Stimulated activated CD8-positive, alpha-beta memory T cell treated with anti-CD3 and anti-CD28 coated beads, Interleukin-7, amount 100 ng/mL, for 24 hours (primary cell): ENCODE results near the gene NUDC.
"Not testable (repeated sequence)": the region's sequence is repeated elsewhere in the genome, so short reads cannot be mapped to it uniquely, and the experiment has no call there.

ENCODE experiments used
- DNase-seq: peaks from one replicate; pipeline ENCODE4 v3.0.0-alpha.2; 2020; ENCODE audit warnings: low read depth

Gene NUDC

GRCh38 chr1:26951821-26952497 lies 30.4 kb downstream of the NUDC start:
- no peak for DNase-seq

- no peak for DNase-seq
These were observed 31.8 kb downstream of the NUDC start for GRCh38 chr1:26953374-26953773.

DNA sequence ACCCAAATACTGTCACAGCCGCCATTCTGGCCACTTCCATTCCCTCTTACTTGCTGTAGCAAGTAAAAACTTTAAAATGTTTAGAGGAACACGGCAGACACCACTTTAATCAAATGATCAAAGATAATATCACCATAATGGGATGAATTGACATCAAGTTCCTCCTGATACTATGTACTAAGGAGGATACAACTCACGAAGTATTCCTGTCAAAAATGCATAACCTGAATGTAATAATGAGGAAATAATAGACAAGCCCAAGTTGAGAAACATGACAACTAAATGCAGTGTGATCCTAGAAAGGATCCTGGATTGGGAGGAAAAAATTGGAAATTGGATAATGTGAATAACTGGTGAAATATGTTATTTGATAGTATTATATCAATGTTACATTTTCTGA lies 34.8 kb downstream of the NUDC start:
- no peak for DNase-seq

- DNase-seq, result no peak
These were observed 35.8 kb downstream of the NUDC start for GRCh38 chr1:26957306-26957705.

DNA sequence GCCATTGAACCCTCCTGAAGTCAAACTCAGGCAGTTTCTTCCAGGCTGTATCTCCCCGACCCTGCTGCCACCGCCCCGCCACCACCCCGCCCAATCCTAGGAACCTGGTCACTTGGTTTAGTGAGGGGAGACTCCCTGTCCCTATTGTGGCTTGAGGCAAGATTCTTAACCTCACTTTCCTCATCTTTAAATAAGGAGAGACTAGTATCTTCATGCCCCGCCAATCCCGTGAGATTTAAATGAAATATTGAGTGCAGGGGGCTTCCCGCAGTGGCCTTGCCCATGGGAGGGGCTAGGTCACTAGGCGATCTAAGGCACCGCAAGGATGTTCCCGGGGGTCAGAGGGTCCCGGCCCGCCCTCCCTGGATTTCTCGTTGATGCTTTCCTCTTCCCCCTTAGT lies 37.7 kb downstream of the NUDC start:
- no peak for DNase-seq

GRCh38 chr1:26959722-26960624 lies 38.4 kb downstream of the NUDC start, which contains the start of gene KDF1:
Gene KDF1 (minus strand): TSS chr1:26960468. CDS start chr1:26952380, 8,088 bp downstream.
- DNase-seq, result no peak

- DNase-seq, result no peak
These were observed 39.1 kb downstream of the NUDC start for GRCh38 chr1:26960625-26960966.

DNA sequence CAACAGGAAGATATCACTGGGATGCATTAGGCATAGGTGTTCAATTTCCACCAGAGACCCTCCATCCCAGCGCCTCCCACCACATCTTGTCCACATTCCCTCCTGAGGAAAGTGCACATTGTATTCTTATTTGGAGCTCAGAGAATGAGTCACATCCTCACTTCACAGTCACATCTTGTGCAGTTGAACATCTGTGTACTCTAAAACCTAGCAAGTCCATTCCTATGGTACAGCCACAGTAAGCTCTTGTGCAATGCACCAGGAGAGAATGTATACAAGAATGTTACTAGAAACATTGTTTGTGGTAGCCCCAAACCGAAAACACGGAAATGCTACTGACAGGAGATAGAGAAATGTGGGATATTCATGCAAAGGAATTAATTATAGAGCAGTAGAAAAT lies 40.3 kb downstream of the NUDC start:
- no peak for DNase-seq

DNA sequence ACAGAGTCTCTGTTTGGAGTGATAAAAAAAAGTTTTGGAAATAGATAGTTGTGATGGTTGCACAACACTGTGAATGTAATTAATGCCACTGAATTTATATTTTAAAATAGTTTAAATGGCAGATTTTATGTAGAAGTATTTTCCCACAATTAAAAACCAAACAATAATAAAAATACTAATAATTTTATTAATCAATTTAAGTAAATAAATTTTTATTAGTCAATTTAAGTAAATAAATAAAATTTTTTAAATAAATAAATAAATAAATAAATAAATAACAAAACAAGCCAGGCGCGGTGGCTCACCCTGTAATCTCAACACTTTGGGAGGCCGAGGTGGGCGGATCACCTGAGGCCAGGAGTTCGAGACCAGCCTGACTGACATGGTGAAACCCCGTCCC lies 43.7 kb downstream of the NUDC start:
- no peak for DNase-seq

DNA sequence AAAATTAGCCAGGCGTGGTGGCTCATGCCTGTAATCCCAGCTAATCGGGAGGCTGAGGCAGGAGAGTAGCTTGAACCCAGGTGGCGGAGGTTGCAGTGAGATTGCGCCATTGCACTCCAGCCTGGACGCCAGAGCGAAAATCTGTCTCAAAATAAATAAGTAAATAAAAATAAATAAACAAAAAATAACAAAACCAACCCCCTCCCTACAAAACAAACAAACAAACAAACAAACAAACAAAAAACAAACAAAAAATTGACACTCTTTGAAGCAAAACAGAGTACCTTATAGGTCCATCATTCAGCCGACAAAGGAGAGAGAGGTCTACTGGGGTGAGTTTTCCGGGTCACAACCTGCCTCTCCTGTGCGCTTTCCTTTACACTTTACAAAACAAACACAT lies 44.1 kb downstream of the NUDC start:
- no peak for DNase-seq

GRCh38 chr1:26970810-26971209 lies 49.3 kb downstream of the NUDC start:
- no peak for DNase-seq

- DNase-seq, result no peak
These were observed 50.0 kb downstream of the NUDC start for GRCh38 chr1:26971590-26971989.

DNA sequence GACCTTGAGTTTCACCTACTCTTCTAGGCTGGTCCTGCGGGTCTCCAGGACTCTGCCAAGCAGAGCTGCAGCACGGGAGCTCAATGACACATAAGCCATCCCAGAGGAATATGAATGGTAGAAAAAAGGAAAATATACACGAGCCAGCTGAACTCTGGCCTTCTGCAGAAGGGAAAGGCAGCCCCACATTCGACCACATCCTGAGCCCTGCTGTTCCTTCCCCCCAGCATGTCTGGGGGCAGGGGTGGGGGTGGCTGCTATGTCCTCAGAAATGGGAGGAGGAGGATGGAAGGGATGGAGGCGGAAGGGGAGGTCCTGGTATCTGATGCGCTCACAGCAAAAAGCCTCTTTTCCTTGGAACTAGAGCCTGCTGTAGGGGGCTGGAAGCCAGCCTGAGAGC lies 50.8 kb downstream of the NUDC start:
- DNase-seq, result no peak

GRCh38 chr1:26972821-26973220 lies 51.3 kb downstream of the NUDC start:
- no peak for DNase-seq

GRCh38 chr1:26976621-26977510 lies 55.3 kb downstream of the NUDC start:
- no peak for DNase-seq

DNA sequence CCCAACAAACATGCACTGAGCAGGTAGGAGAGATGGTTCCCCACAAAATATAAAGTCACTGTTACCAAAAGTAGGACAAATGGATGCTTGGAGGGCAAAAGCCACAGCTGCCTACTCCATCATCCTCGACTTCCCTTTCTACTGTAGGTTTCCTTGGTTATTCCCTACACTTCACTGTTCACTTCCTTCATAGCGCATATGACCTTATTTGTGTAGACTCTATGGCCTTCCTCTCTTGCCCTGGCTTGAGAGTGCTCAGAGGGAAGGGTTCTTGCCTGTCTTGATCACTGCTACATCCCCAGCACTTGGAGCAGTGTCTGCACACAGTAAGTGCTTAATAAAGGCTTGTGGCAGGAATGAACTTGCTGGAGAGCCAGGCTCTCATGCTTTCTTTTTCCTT lies 57.4 kb downstream of the NUDC start:
- DNase-seq, result no peak

DNA sequence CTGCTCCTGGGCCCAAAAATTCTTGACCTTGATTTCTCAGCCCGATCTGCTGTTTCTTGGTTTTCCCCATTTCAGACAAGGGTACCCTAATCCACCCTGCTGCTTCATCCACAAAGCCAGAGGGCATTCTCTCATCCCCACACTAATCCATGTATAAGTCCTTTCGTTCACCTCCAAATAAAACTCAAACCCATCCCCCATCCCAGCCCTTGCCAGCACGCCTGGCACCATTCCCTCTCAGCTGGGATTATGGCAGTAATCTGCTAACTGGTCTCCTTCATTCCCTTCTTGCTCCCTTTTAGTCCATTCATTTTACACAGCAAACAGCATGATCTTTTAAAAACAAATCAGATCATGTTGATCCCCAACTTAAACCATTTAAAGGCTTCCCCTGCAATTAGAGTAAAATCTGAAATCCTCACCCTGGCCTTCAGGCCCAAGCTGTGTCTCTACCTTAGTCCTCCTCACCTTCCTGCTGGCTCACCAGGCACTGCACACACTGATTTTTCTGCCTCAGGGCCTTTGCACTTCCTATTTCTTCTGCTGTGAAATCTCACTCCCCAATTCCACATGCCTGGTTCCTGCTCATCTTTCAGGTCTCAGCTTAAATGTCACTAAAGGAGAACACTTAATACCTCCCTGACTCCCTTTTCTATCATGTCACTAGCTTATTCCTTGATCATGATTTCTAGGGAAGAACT lies 59.8 kb downstream of the NUDC start:
- no peak for DNase-seq

- no peak for DNase-seq
These were observed 62.3 kb downstream of the NUDC start for GRCh38 chr1:26983863-26984262.

GRCh38 chr1:26984291-26984690 lies 62.7 kb downstream of the NUDC start:
- DNase-seq, result no peak

- DNase-seq, result no peak
These were observed 65.1 kb downstream of the NUDC start for GRCh38 chr1:26986658-26987057.

GRCh38 chr1:26989403-26990109 lies 68.0 kb downstream of the NUDC start:
- not testable (repeated sequence) for DNase-seq
